Measurements from ENCODE around the gene PPM1B. TPM values are rescaled to one million over a fixed set of nuclear protein-coding genes. Genes with fewer than 3 reads are reported as not detected.

The PPM1B gene
- total RNA-seq, 2 donors from 2014 or later = 69.9 to 99.3 TPM

GRCh38 chr2:44135771-44136170 is 32.9 kb upstream of the PPM1B start:
- TF ChIP-seq, protein P1, sequence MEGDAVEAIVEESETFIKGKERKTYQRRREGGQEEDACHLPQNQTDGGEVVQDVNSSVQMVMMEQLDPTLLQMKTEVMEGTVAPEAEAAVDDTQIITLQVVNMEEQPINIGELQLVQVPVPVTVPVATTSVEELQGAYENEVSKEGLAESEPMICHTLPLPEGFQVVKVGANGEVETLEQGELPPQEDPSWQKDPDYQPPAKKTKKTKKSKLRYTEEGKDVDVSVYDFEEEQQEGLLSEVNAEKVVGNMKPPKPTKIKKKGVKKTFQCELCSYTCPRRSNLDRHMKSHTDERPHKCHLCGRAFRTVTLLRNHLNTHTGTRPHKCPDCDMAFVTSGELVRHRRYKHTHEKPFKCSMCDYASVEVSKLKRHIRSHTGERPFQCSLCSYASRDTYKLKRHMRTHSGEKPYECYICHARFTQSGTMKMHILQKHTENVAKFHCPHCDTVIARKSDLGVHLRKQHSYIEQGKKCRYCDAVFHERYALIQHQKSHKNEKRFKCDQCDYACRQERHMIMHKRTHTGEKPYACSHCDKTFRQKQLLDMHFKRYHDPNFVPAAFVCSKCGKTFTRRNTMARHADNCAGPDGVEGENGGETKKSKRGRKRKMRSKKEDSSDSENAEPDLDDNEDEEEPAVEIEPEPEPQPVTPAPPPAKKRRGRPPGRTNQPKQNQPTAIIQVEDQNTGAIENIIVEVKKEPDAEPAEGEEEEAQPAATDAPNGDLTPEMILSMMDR (IDR thresholded peaks at IDR 0.05) = no peak
- H3K27me3 ChIP-seq (replicated peaks; ENCODE audit: insufficient read depth) = no peaks in the 10 kb centered on the region
- H3K36me3 ChIP-seq = no peaks in the 10 kb centered on the region
- H3K9me3 ChIP-seq = no peaks in the 10 kb centered on the region
- H3K4me3 ChIP-seq = no peak overlapping the region
- H3K4me1 ChIP-seq (ENCODE audit: control insufficient read depth in 1 of 2, low read depth in 2 of 2) = peaks cover 4 to 30% of the 10 kb centered on the region in 2 donors
- DNase-seq (ENCODE audit: low spot score) (no peak), ATAC-seq (ENCODE audit: insufficient number of reproducible peaks, low FRiP score, low read depth) (peak; percentile 43)
- H3K27ac ChIP-seq = peak overlapping the region; percentile 70 to 83

- Histone ChIP-seq H3K27ac (peak overlapping the region; percentile 70 to 83), H3K27me3 (replicated peaks; ENCODE audit: insufficient read depth) (no peaks in the 10 kb centered on the region)
Observed at GRCh38 chr2:44136252-44136651, 32.4 kb upstream of the PPM1B start.

GRCh38 chr2:44137048-44137447 is 31.6 kb upstream of the PPM1B start:
- no peak overlapping the region for H3K4me3 ChIP-seq
- ATAC-seq (ENCODE audit: insufficient number of reproducible peaks, low FRiP score, low read depth) (no peak), DNase-seq (ENCODE audit: low spot score) (no peak)
- H3K4me1 ChIP-seq (ENCODE audit: control insufficient read depth in 1 of 2, low read depth in 2 of 2) = peaks cover 0 to 24% of the 10 kb centered on the region in 2 donors
- peak overlapping the region; percentile 70 to 83 for H3K27ac ChIP-seq
- H3K9me3 ChIP-seq = no peaks in the 10 kb centered on the region
- H3K36me3 ChIP-seq = no peaks in the 10 kb centered on the region
- TF ChIP-seq, protein P1 (IDR thresholded peaks at IDR 0.05) = no peak
- H3K27me3 ChIP-seq (replicated peaks; ENCODE audit: insufficient read depth) = no peaks in the 10 kb centered on the region

More at GRCh38 chr2:44136252-44136651, 32.4 kb upstream of the PPM1B start:
- Histone ChIP-seq H3K4me3 (no peak overlapping the region), H3K36me3 (no peaks in the 10 kb centered on the region), H3K9me3 (no peaks in the 10 kb centered on the region), H3K4me1 (ENCODE audit: control insufficient read depth in 1 of 2, low read depth in 2 of 2) (peaks cover 0 to 25% of the 10 kb centered on the region in 2 donors)
- ATAC-seq (ENCODE audit: insufficient number of reproducible peaks, low FRiP score, low read depth) (peak; percentile 25), DNase-seq (ENCODE audit: low spot score) (no peak)
- TF ChIP-seq, protein P1 (IDR thresholded peaks at IDR 0.05) = no peak

DNA sequence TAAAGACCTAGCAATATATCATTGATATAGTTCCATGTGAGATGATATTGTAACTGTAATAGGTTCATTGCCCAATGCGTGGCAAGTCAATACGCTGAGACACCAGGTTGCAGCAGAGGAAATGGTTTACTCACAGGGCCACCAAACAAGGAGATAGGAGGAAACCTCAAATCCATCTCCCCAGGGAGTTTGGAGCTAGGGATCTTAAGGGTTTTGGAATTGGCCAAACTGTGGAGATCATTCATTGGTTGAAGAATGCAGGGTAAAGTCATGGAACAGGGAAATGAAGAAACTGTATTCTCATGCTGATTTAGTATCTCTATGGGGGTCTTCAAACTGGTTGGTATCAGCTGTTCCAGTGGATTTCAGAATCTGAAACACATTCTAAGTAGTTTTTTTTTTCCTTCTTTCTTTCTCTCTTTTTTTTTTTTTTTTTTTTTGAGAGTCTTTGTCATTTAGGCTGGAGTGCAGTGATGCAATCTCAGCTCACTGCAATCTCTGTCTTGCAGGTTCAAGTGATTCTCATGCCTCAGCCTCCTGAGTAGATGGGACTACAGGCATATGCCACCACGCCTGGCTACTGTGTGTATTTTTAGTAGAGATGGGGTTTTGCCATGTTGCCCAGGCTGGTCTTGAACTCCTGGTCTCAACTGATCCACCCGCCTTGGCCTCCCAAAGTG is 30.7 kb upstream of the PPM1B start:
- Histone ChIP-seq H3K27me3 (replicated peaks; ENCODE audit: insufficient read depth) (no peaks in the 10 kb centered on the region), H3K4me3 (no peak overlapping the region), H3K4me1 (ENCODE audit: control insufficient read depth in 1 of 2, low read depth in 2 of 2) (peaks cover 0 to 24% of the 10 kb centered on the region in 2 donors), H3K27ac (no peak overlapping the region), H3K36me3 (no peaks in the 10 kb centered on the region), H3K9me3 (no peaks in the 10 kb centered on the region)
- DNase-seq (ENCODE audit: low spot score) = no peak
- TF ChIP-seq, protein P1 (IDR thresholded peaks at IDR 0.05) = no peak
- ATAC-seq (ENCODE audit: insufficient number of reproducible peaks, low FRiP score, low read depth) = no peak

DNA sequence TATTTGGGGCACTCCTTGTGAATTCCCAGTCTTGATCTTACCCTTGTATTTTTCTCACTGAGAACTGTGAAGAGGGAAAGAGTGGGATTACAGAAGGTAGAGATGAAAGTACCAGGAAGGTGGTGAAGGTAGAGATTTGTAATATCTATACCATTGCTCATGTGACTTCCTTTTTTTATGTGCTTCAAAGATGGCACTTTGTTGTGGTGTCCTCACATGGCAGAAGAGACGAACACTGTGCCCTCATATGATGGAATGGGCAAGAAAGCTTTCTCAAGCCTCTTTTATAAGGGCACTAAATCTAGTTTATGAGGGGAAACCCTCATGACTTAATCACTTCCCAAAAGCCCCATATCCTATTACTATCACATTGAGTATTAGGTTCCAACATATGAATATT is 28.9 kb upstream of the PPM1B start:
- Histone ChIP-seq H3K27ac (no peak overlapping the region), H3K4me1 (ENCODE audit: control insufficient read depth in 1 of 2, low read depth in 2 of 2) (peaks cover 0 to 22% of the 10 kb centered on the region in 2 donors), H3K4me3 (no peak overlapping the region), H3K27me3 (replicated peaks; ENCODE audit: insufficient read depth) (no peaks in the 10 kb centered on the region), H3K9me3 (no peaks in the 10 kb centered on the region), H3K36me3 (no peaks in the 10 kb centered on the region)
- ATAC-seq (ENCODE audit: insufficient number of reproducible peaks, low FRiP score, low read depth) (no peak), DNase-seq (ENCODE audit: low spot score) (no peak)
- TF ChIP-seq, protein P1 (IDR thresholded peaks at IDR 0.05) = no peak

Measured in thoracic aorta (tissue), 2 donors.